ENCODE results near the gene MX2. TPM values are rescaled to one million over a fixed set of nuclear protein-coding genes. Genes with fewer than 3 reads are reported as not detected.
A peak's percentile ranks its signal among the peaks of the same experiment; 100 is the strongest.

Gene MX2
- total and polyA plus RNA-seq, 7 experiments from 2014 or later: 46.7 to 116 (median 99.8) TPM

DNA sequence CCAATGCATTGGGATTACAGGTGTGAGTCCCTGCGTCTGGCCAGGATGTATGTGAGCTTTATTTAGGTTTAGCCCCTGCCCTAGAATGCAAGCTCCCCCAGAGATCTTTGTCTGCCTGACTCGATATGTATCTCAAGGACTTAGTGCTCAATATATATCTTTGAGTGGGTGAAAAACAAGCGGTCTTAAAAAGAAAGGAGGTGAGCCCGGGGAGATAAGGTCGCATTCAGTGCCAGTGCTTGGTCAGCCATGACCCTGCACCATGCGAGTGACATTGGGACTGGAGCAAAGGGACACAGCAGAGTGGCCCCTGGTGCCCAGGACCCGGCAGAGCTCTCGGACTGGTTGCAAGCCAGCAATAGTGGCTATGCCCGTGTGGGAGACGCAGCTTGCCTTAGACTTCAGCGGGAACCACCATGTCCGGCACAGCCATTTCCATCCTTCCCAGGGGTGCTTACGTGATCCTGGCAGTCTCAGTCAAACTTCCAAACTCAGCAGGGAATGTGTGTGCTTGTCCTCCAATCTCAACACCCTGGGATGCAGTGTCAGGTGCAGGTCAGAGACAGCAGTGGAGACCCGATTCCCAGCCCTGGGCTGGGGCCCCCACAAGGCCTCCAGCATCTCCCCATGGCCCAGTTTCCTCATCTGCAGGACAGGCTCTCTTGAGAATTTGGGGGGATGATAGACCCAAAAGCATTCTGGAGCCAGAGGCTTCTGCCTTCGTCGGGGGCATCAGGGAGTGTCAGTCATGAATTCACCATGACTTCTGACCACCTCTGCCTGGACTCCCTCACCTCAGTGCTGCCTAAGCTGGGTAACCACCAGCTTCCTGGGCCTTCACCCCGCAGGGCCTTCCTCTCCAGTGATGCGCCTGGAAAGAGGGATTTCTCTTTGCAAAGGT, 1.8 kb downstream of the MX2 start:
- peaks cover 42 to 80% (median 74%) of the 10 kb centered on the region in 7 donors for H3K4me1 Mint-ChIP-seq
- DNase-seq: no peak
- peaks cover 13 to 40% (median 29%) of the 10 kb centered on the region in 5 donors for H3K36me3 Mint-ChIP-seq

DNA sequence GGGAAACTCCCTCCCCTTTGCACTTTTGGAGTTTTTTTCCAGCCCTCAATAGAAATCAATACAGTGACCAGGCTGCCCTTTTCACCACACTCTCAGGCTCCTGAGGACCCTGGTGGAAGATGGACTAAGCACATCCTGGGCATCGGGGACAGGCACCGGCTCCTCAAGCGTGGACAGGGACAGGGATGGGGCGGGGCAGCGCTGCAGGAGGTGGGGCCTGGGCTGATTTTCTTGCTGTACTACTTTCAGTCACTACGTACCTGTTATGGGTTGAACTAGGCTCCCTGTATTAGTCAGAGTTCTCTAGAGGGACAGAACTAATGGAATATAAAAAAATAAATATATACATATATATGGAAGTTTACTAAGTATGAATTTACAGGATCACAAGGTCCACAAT, 2.5 kb downstream of the MX2 start:
- H3K36me3 ChIP-seq (ENCODE audit: control insufficient read depth in 2 of 3, insufficient read depth in 3 of 3, low read length in 3 of 3): peaks cover 0 to 30% (median 0%) of the 10 kb centered on the region in 3 experiments
- H3K9me3 ChIP-seq (ENCODE audit: control insufficient read depth in 2 of 3, low read length in 3 of 3): no peaks in the 10 kb centered on the region
- peaks cover 27 to 50% of the 10 kb centered on the region in 2 donors for H3K4me1 ChIP-seq (ENCODE audit: control insufficient read depth in 2 of 2, insufficient read depth in 2 of 2, low read length in 2 of 2)
- no peaks in the 10 kb centered on the region for H3K27me3 ChIP-seq (ENCODE audit: control insufficient read depth in 2 of 2, insufficient read depth in 2 of 2, low read length in 2 of 2)
- Mint-ChIP-seq H3K4me3 (peak overlapping the region in 9 of 10 donors; percentile 39 to 98 (median 97)), H3K27ac (peak overlapping the region in 8 of 9 donors; percentile 85 to 100 (median 100)), H3K36me3 (peaks cover 13 to 40% (median 29%) of the 10 kb centered on the region in 5 donors), H3K27me3 (no peaks in the 10 kb centered on the region), H3K4me1 (peaks cover 42 to 87% (median 81%) of the 10 kb centered on the region in 7 donors), H3K9me3 (peaks cover 0 to 8% (median 0%) of the 10 kb centered on the region in 11 donors)
- CTCF ChIA-PET: no interaction called here
- no peak for DNase-seq
- no peak for ATAC-seq
- intact Hi-C loops (cut with micrococcal nuclease): loop anchor here (10.0 kb wide), 3 partner anchors 510 to 650 kb away; partner anchors contain the start of genes PRDM15 (in 1 of the 2) and ZBTB21 (in 1 of the 2)
- H3K27ac ChIP-seq (ENCODE audit: low read depth, low read length): peak overlapping the region; percentile 96
- peak overlapping the region; percentile 84 for H3K4me3 ChIP-seq (ENCODE audit: low read length)
- POLR2A ChIA-PET: interaction anchor here (4.3 kb wide), 1 partner anchor 61 kb away, joined by 44 read pairs; the partner anchor contains the start of gene MX1

More for the DNA sequence above, 1.8 kb downstream of the MX2 start:
- Mint-ChIP-seq H3K9me3 (peaks cover 0 to 8% (median 0%) of the 10 kb centered on the region in 11 donors), H3K27ac (peak overlapping the region; percentile 99 to 100 (median 100)), H3K4me3 (peak overlapping the region; percentile 90 to 98 (median 96)), H3K27me3 (no peaks in the 10 kb centered on the region)
- H3K9me3 ChIP-seq (ENCODE audit: control insufficient read depth in 2 of 3, low read length in 3 of 3): no peaks in the 10 kb centered on the region
- no peak for ATAC-seq
- ChIA-PET CTCF (interaction anchor here (0.7 to 1.3 kb wide), 2 partner anchors 78 to 80 kb away, joined by 3 to 4 read pairs; no protein-coding TSS in a partner anchor), POLR2A (interaction anchor here (0.7 to 7.0 kb wide), 5 partner anchors 7 to 62 kb away, joined by 3 to 71 read pairs (median 13); partner anchors contain the start of gene MX1)
- H3K27ac ChIP-seq (ENCODE audit: low read depth, low read length): peak overlapping the region; percentile 96
- peak overlapping the region; percentile 84 for H3K4me3 ChIP-seq (ENCODE audit: low read length)
- H3K4me1 ChIP-seq (ENCODE audit: control insufficient read depth in 2 of 2, insufficient read depth in 2 of 2, low read length in 2 of 2): peaks cover 21 to 43% of the 10 kb centered on the region in 2 donors
- intact Hi-C loops (cut with micrococcal nuclease): loop anchor here (10.0 kb wide), 3 partner anchors 511 to 651 kb away; partner anchors contain the start of genes PRDM15 (in 1 of the 2) and ZBTB21 (in 1 of the 2)
- peaks cover 0 to 30% (median 0%) of the 10 kb centered on the region in 3 experiments for H3K36me3 ChIP-seq (ENCODE audit: control insufficient read depth in 2 of 3, insufficient read depth in 3 of 3, low read length in 3 of 3)
- H3K27me3 ChIP-seq (ENCODE audit: control insufficient read depth in 2 of 2, insufficient read depth in 2 of 2, low read length in 2 of 2): no peaks in the 10 kb centered on the region

DNA sequence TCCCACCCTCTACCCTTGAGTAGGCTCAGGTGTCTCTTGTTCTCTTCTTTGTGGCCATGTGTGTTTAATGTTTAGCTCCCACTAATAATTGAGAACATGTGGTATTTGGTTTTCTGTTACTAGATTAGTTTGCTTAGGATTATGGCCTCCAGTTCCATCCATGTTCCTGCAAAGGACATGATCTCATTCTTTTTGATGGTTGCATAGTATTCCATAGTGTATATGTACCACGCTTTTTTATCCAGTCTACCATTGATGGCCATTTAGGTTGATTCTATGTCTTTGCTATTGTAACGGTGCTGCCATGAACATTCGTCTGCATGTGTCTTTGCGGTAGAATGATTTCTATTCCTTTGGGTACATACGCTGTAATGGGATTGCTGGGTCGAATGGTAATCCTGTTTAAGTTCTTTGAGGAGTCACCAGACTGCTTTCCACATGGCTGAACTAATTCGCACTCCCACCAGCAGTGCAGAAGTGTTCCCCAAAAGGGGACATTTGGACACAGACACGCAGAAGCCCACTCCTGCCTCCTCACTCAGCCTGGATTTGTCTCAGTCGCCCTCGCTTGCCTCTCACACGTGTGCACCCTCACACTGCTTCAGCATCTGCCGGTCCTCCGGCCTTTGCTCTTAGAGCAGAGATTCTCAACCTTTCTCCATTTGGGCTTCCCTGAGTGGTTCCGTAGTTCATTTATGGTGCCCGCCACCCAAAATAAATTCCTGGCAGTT, 3.7 kb downstream of the MX2 start:
- no peak overlapping the region for H3K4me3 ChIP-seq (ENCODE audit: low read length)
- peak overlapping the region; percentile 31 for H3K27ac ChIP-seq (ENCODE audit: low read depth, low read length)
- ChIA-PET CTCF (no interaction called here), POLR2A (interaction anchor here (7.7 kb wide), 1 partner anchor 59 kb away, joined by 82 read pairs; the partner anchor contains the start of gene MX1)
- Mint-ChIP-seq H3K36me3 (peaks cover 13 to 48% (median 35%) of the 10 kb centered on the region in 5 donors), H3K27me3 (no peaks in the 10 kb centered on the region), H3K9me3 (peaks cover 0 to 8% (median 0%) of the 10 kb centered on the region in 11 donors), H3K27ac (peak overlapping the region in 8 of 9 donors; percentile 60 to 100 (median 98)), H3K4me1 (peaks cover 51 to 95% (median 87%) of the 10 kb centered on the region in 7 donors), H3K4me3 (peak overlapping the region in 9 of 10 donors; percentile 27 to 98 (median 72))
- no peaks in the 10 kb centered on the region for H3K27me3 ChIP-seq (ENCODE audit: control insufficient read depth in 2 of 2, insufficient read depth in 2 of 2, low read length in 2 of 2)
- peaks cover 0 to 30% (median 0%) of the 10 kb centered on the region in 3 experiments for H3K36me3 ChIP-seq (ENCODE audit: control insufficient read depth in 2 of 3, insufficient read depth in 3 of 3, low read length in 3 of 3)
- H3K9me3 ChIP-seq (ENCODE audit: control insufficient read depth in 2 of 3, low read length in 3 of 3): no peaks in the 10 kb centered on the region
- no peak for ATAC-seq
- H3K4me1 ChIP-seq (ENCODE audit: control insufficient read depth in 2 of 2, insufficient read depth in 2 of 2, low read length in 2 of 2): peaks cover 33 to 51% of the 10 kb centered on the region in 2 donors
- intact Hi-C loops (cut with micrococcal nuclease): loop anchor here (10.0 kb wide), 3 partner anchors 509 to 649 kb away; partner anchors contain the start of genes PRDM15 (in 1 of the 2) and ZBTB21 (in 1 of the 2)
- DNase-seq: no peak

DNA sequence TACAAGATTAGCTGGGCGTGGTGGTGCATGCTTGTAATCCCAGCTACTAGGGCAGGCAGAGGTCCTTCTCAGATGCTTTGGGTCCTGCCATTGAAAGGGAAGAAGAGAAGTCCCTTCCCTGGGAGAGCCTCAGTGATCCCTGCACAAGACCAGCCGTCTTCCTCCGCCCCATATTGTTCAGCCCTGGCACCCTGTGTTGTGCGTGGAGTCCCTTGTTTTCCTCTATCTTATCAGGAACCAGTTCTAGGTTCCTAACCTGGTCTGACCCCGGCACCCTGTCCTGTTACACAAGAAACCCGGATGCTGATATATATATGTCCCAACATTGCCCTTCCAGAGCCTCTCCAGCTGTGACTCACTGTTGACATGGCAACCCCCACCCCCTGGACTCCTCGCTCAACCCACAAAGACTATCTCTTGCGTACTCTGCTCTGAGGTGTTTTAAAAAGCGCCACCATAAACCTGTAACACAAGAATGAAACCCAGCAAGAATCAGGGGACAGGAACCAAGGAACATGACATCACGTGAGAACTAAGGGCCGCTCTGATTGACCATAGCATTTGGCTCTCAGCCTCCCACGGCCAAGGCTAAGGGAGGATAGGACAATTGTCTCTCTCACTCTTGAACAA, 4.8 kb downstream of the MX2 start:
- peaks cover 13 to 55% (median 38%) of the 10 kb centered on the region in 5 donors for H3K36me3 Mint-ChIP-seq
- intact Hi-C loops (cut with micrococcal nuclease): loop anchor here (10.0 kb wide), 3 partner anchors 508 to 648 kb away; partner anchors contain the start of genes PRDM15 (in 1 of the 2) and ZBTB21 (in 1 of the 2)
- H3K4me3 ChIP-seq (ENCODE audit: low read length): no peak overlapping the region
- ChIA-PET POLR2A (interaction anchor here (6.6 to 7.7 kb wide), 2 partner anchors 7 to 58 kb away, joined by 71 to 82 read pairs; partner anchors contain the start of genes MX1 and MX2), CTCF (no interaction called here)
- peak overlapping the region; percentile 39 to 100 (median 96) for H3K27ac Mint-ChIP-seq
- DNase-seq (no peak), ATAC-seq (peak; percentile 12)
- H3K4me3 Mint-ChIP-seq: peak overlapping the region in 3 of 10 donors; percentile 31 to 66 (median 33)
- H3K9me3 ChIP-seq (ENCODE audit: control insufficient read depth in 2 of 3, low read length in 3 of 3): no peaks in the 10 kb centered on the region
- peaks cover 0 to 8% (median 0%) of the 10 kb centered on the region in 11 donors for H3K9me3 Mint-ChIP-seq
- peaks cover 36 to 52% of the 10 kb centered on the region in 2 donors for H3K4me1 ChIP-seq (ENCODE audit: control insufficient read depth in 2 of 2, insufficient read depth in 2 of 2, low read length in 2 of 2)
- H3K27ac ChIP-seq (ENCODE audit: low read depth, low read length): peak overlapping the region; percentile 15
- H3K36me3 ChIP-seq (ENCODE audit: control insufficient read depth in 2 of 3, insufficient read depth in 3 of 3, low read length in 3 of 3): peaks cover 0 to 30% (median 0%) of the 10 kb centered on the region in 3 experiments
- H3K4me1 Mint-ChIP-seq: peaks cover 58 to 95% (median 88%) of the 10 kb centered on the region in 7 donors
- no peaks in the 10 kb centered on the region for H3K27me3 ChIP-seq (ENCODE audit: control insufficient read depth in 2 of 2, insufficient read depth in 2 of 2, low read length in 2 of 2)
- H3K27me3 Mint-ChIP-seq: no peaks in the 10 kb centered on the region

DNA sequence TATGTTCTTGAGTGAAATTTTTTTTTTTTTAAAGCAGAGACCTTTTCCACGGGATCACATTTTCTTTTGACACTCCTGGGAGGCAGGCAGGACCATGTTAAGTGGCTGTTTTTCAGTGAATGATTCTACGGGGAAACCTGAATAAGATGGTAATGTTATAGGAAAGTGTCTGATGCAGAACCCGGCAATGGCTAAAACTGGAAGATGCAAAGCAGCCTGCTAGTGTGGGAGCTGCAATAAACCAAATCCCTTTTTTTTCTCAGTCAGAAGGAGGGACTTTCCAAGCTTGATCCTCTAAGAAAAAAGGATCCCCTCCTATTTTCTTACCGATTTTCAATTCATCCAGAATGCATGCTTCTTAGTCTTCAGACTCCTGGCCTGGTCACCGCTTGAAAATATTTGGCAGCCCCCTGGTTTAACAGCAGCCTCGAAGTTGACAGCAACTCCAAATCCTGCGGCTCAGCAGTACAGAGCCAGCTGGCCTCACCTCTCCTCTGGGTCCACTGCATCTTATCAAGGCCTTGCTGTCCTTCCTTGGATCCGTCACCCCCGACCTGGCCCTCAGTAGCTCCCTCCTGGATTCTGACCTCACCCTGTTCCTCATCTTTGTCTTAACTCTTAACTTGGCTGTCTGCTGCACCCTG, 5.6 kb downstream of the MX2 start:
- no peak for DNase-seq
- Histone ChIP-seq H3K4me3 (ENCODE audit: low read length) (no peak overlapping the region), H3K9me3 (ENCODE audit: control insufficient read depth in 2 of 3, low read length in 3 of 3) (no peaks in the 10 kb centered on the region), H3K27me3 (ENCODE audit: control insufficient read depth in 2 of 2, insufficient read depth in 2 of 2, low read length in 2 of 2) (no peaks in the 10 kb centered on the region), H3K27ac (ENCODE audit: low read depth, low read length) (peak overlapping the region; percentile 88), H3K36me3 (ENCODE audit: control insufficient read depth in 2 of 3, insufficient read depth in 3 of 3, low read length in 3 of 3) (peaks cover 0 to 30% (median 0%) of the 10 kb centered on the region in 3 experiments), H3K4me1 (ENCODE audit: control insufficient read depth in 2 of 2, insufficient read depth in 2 of 2, low read length in 2 of 2) (peaks cover 41 to 58% of the 10 kb centered on the region in 2 donors)
- H3K4me3 Mint-ChIP-seq: peak overlapping the region in 3 of 10 donors; percentile 88 to 97 (median 89)
- CTCF ChIA-PET: no interaction called here
- no peaks in the 10 kb centered on the region for H3K27me3 Mint-ChIP-seq
- peak overlapping the region; percentile 27 to 100 (median 97) for H3K27ac Mint-ChIP-seq
- peaks cover 13 to 53% (median 38%) of the 10 kb centered on the region in 5 donors for H3K36me3 Mint-ChIP-seq
- H3K9me3 Mint-ChIP-seq: peaks cover 0 to 3% (median 0%) of the 10 kb centered on the region in 11 donors
- intact Hi-C loops (cut with micrococcal nuclease): loop anchor here (10.0 kb wide), 3 partner anchors 507 to 647 kb away; partner anchors contain the start of genes PRDM15 (in 1 of the 2) and ZBTB21 (in 1 of the 2)
- peaks cover 54 to 96% (median 89%) of the 10 kb centered on the region in 7 donors for H3K4me1 Mint-ChIP-seq
- POLR2A ChIA-PET: interaction anchor here (6.6 to 7.7 kb wide), 2 partner anchors 7 to 58 kb away, joined by 71 to 82 read pairs; partner anchors contain the start of genes MX1 and MX2
- ATAC-seq: no peak

Measured in naive thymus-derived CD4-positive, alpha-beta T cell (primary cell).